ENCODE results near the gene HMGCS1.
"Not testable (repeated sequence)": the region's sequence is repeated elsewhere in the genome, so short reads cannot be mapped to it uniquely, and the experiment has no call there.

Gene HMGCS1

DNA sequence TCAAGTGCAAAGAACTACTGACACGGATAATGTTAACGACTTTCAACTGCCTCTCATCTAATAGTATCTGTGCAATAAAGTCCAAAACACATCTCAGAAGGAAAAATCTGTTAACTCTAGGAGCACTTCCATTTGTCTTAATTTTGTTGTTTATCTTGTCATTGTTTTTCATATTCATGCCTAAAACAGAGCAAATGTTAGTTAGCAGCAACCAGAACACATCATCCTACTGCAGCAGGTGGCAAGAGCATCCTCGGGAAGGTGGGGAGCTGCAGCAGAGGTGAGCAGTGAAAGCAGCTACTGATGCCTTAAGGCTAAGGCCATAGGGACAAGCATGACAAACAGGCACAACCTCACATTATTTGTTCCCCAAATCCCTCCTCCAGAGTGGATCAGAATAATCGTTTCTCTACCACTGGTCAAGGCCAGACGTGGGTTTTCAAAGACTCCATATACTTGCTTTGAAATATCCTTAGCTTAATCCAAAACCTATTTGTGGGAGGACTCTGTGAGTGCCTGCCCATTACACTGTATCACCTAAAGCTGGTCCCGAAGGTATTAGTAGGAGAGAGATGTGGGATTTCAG, 1.0 kb downstream of the HMGCS1 start:
- DNase-seq, result no peak

DNA sequence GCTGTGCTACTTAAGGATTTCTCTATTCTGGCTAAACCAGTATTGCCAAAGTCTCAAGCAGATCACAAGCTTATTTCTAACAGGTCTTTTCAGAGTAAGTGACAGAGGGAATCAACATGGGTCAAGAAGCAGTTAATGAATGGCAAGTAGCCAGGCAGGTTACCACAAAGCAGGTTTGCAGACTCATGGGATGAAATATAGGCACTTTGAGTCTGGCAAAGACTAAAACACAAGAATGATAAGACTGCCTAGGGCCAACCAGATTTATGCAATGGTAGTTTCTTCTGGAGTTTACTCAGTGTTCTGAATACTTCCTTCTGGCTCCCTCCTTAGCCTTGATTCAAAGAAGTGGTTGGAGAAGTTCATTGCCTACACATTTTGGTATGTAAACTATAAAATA, 3.6 kb downstream of the HMGCS1 start:
- DNase-seq, result no peak

- no peak for DNase-seq
Measured at GRCh38 chr5:43309122-43309521, 4.1 kb downstream of the HMGCS1 start.

GRCh38 chr5:43306954-43307353, 6.3 kb downstream of the HMGCS1 start:
- DNase-seq, result not testable (repeated sequence)

DNA sequence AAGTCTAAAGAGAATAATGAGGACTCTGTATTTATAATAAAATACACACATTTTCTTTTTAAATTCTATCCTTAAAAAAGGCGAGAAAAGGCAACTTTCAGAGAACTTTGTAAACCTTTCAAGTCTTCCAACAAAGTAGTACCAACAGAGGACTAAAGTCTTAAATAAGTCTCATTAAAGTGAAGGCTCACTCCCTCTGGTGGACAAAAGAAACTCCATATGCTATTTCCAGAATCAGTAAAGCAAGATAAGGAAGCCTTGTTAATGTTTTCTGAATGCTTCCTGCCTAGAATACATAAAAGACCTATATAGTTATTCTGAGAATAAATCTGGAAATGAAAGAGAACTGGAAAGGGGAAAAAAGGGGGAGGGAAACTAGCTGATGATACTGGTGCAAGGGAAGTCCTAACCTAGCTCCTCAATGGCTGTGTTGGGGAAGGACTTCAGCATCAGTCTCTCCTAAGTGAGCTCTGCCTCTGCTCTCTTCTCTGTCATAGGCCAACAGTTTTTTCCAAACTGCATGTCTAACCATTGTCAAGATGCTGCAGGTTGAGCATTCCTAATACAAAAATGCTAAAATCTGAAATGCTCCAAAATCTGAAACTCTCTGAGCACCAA, 7.2 kb downstream of the HMGCS1 start:
- DNase-seq, result peak; percentile 70

GRCh38 chr5:43304525-43304924, 8.7 kb downstream of the HMGCS1 start:
- DNase-seq, result no peak

DNA sequence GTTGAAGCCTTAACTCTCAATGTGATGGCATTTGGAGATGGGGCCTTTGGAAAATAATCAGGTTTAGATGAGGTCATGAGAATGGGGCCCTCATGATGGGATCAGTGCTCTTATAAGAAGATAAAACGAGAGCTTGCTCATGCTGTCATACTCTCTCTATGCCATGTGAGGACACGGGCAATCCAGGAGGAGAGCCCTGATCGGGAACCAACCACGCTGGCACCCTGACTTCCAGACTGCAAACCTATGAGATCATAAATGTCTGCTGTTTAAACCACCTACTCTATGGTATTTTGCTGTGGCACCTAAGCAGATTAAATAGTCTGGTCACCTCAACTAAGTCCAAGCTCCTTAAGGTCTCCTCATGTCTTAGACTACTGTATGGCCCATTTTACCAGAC, 10.0 kb downstream of the HMGCS1 start:
- no peak for DNase-seq

GRCh38 chr5:43302481-43302880, 10.7 kb downstream of the HMGCS1 start:
- no peak for DNase-seq

DNA sequence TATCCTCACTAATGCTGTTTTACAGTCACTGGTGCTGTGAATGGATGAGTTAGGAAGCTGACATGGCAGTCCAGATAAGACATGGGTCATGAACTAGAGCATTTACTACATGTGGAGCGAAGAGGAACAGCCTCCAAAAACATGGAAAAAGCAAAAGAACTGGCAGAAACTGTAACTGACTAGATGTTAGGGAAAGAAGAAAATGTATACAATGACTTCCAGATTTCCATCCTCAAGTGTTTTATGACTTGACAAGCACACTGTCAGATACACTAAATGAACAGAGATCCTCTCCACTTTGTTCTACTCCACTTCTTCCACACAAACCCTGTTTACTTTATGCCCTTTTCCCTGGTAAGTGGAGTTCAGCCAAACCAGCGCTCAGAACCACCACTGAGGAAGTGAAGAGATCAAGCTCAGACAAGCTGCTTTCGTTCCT, 11.5 kb downstream of the HMGCS1 start:
- DNase-seq, result no peak

DNA sequence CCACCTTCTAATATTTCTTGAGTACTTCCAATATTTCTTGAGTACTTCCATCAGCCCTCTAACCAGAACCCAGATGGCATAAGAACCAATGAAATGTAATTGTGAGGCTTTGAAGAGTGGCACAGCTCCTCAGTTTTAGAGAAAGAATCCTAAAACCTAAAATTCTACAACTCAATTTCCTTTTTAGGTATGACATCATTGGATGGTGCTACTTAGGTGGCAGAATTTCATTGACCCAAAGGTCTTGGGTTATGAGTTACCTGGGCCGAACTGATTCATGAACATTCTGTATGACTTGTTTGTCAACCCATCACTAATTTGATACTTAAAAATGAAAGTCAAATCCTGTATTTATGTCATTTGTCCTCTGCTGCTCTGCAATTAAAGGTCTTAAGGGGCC, 13.1 kb downstream of the HMGCS1 start:
- no peak for DNase-seq

GRCh38 chr5:43298443-43298842, 14.8 kb downstream of the HMGCS1 start:
- no peak for DNase-seq

- no peak for DNase-seq
Measured at GRCh38 chr5:43296835-43297234, 16.4 kb downstream of the HMGCS1 start.

DNA sequence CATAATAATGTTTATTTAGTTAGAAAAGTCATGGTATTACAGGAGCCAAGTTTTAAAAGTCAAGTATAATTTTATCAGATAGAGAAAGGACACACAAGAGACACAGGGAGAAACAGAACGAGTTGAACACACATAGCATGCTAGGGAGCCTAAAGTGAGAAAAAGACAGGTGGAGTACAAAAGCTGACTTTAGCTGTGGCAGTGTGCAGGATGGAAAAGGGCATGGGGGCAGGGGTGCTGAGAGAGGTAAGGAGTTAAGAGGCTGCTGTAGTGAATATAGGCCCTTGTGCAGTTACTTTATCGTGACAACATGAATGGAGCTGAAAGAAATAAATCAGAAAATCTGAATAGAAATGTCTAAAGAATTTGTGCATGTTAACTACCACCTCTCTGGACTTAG, 18.0 kb downstream of the HMGCS1 start:
- no peak for DNase-seq

DNA sequence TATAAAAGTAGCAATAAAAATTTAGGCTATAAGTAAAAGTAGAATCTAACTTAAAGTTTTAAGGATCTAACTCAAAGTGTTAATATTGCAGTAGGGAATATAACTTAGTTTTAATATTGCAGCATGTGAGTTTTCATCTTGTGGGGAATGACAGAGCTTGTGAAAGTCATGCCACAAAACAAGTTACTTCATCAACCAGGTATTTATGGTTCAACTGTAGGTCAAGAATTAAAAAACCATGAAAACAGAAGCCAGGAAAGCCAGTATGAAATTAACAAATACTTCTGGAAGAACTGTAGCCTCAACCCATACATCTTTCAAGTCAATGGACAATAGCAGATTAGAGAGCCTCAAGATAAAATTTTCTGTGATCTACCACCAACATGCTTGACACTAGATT, 19.0 kb downstream of the HMGCS1 start:
- no peak for DNase-seq

- DNase-seq, result no peak
Measured at GRCh38 chr5:43290726-43291125, 22.5 kb downstream of the HMGCS1 start.

DNA sequence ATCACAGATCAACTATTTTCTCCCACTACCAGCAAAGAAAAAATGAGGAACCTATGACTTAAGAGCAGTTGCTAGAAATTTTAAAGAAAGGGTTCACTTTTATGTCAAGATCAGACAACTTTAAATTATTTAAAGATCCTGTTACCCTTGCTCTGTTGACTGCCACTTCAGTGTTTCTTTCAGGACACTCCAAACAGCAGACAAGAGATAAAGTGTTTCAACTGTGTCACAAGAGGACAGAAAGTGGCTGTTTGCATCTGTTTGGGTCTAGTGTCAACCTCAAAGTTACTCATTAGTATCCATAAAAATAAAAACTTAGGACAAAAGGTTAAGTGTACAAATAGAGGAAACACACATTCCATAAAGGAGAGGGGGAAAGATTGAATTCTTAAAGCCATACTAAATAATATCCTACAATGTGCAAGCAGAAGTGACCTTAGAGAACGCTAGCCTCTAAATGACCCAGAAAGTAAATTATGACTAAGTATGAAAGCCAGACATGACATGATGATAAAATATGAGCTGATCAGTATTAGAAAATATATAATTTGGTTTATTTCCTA, 24.9 kb downstream of the HMGCS1 start:
- no peak for DNase-seq

DNA sequence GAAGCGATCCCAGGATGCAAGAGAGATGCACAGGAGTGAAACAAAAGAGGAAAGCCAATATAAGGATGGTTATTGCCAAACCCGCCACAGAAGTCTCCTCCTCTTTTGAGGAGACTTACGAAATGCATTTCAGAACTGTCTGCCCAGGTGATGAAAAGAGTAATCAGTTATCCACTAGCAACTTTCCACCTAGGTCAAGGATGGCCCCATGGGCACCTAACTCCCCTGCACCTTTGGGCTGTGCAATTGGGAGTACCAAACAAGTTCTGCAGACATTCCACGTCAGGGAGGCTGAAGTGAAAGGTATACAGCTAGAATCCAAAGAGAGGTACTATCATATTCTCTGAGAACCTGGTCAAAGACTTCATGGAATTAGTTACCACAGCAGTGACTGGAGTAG, 25.7 kb downstream of the HMGCS1 start:
- DNase-seq, result no peak

DNA sequence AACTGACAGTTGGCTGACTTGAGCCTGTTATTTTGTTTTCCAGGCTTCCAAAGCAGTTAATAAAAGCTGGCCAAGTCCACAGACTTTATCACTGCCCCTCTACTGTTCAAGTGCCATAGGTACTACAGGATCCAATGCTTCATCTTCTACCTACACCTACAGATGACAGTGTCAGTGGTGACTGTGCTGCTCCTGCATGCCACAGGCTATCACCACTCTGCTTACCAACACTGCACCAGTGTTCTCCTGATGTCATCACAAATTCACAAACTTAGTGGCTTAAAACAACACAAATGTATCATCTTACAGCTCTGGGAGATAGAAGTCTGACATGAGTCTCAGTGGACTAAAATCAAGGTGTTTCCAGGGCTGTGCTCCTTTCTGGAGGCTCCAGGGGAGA, 26.6 kb downstream of the HMGCS1 start:
- DNase-seq, result no peak

DNA sequence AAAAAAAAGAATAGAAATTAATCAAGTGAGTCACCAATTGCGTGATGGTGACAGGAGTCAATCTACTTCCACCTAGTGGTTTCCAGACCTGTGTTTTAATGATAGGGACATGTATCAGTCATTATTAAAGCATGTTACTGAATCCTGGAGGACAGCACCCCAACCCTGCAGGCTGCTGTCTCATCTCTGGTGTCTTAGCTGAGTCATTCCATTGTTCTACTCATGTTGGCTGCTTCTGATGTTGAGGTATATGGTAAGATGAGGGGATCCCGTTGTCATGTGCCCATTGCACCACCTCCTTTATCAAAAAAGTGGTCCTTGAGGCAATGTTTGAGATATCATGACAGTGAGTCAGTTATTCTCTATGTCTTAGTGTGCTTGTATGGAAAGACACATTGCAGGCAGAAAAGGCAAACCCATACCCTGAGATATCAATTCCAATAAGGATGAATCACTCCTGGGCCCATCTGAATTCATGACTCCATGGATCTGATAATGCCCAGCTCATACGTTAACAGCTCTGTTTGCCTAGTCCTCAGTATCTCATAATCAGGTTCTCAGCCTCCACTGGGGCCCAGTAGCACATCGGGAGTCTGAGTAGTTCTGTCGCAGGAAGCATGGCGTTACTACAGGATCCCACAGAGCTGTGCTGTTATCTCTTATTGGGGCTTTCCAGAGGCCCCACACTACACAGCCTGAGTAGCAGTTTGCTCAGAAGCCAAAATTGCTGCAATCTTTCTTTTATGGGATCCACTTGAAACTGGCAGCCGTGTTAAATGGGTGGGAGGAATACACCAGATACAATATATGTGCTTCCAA, 31.2 kb downstream of the HMGCS1 start:
- DNase-seq, result no peak

DNA sequence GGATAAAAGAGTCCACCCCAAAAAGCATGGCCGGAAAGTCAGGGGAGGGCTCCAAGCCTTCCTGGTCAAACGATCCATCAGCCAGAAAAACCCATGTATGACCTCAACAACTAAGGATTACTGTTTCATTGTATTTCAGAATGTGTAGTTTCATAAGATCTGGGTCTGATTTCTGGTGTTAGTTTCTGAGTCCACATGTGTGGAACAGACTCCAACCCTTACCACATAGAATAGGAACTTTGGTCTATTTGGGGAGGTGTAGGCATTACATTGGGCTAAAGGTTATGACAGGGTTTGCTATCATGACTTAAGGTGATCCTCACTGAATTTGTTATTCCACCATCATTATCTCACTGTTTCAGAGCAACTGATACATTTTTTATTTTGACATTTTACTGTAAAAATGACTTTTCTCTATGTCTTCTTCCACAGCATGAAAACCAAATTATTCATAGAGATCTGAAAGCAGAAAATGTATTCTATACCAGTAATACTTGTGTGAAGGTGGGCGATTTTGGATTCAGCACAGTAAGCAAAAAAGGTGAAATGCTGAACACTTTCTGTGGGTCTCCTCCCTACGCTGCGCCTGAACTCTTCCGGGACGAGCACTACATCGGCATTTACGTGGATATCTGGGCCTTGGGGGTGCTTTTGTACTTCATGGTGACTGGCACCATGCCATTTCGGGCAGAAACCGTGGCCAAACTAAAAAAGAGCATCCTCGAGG, 33.5 kb downstream of the HMGCS1 start:
- DNase-seq, result no peak

DNA sequence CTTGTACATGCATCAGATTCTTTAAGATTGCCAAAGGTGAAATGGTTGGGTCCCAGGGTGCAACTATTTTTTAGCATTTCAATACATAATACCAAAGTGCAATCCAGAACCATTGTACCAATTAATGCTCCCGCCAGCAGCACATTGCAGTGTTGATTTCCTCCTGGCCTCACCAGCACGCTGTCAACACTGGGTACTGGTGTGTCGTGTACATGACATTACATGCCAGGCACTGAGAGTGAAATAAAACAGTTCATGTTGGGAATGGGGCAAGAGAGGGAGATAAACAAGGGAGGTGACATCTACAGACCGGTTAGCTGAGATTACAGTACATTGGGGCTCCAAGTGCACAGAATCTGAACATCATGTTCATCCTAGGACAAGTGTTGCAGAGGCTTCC, 37.8 kb downstream of the HMGCS1 start:
- no peak for DNase-seq

GRCh38 chr5:43274435-43275114, 38.6 kb downstream of the HMGCS1 start:
- DNase-seq, result peak; percentile 12

DNA sequence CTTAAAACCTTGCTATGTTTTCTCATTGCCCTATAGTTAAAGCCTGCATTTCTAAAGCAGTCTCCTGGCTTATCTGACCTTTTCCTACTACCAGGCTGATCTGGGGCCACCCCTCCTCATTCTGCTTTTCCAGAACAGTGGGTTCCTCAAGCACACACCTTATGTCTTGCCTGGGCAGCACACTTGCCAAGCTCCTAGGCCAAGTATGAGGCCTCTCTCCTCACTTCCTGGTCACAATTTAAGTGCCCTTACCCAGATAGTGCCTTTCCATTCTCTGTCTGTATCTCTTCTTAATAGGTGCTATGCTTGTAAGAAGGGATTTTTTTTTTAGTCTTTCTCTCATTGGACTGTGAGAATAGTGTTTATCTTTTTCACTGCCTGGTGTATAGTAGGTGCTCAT, 39.7 kb downstream of the HMGCS1 start:
- DNase-seq, result no peak

All from NCI-H2171 treated with DMSO at 0.1 percent for 48 hours (cell line).